ENCODE data around the gene LPIN1. TPM values are rescaled to one million over a fixed set of nuclear protein-coding genes. Genes with fewer than 3 reads are reported as not detected.

Gene LPIN1
- total and polyA plus RNA-seq, 4 donors, result 10.1 to 27.4 (median 13.4) TPM

- Histone ChIP-seq H3K36me3 (ENCODE audit: control insufficient read depth in 4 of 4, insufficient read depth in 3 of 4, low read depth in 1 of 4, low read length in 3 of 4) (no peaks in the 10 kb centered on the region), H3K9me3 (ENCODE audit: control insufficient read depth in 4 of 4, low read length in 3 of 4) (peaks cover 0 to 3% (median 0%) of the 10 kb centered on the region in 4 donors), H3K27me3 (ENCODE audit: control insufficient read depth in 4 of 4, insufficient read depth in 4 of 4, low read length in 3 of 4) (no peaks in the 10 kb centered on the region), H3K9ac (ENCODE audit: low read depth in 1 of 2, low read length in 2 of 2) (no peak overlapping the region), H3K27ac (ENCODE audit: low read depth in 1 of 2, low read length in 2 of 2) (no peak overlapping the region), H3K4me1 (ENCODE audit: control insufficient read depth in 4 of 4, insufficient read depth in 4 of 4, low read length in 3 of 4) (no peaks in the 10 kb centered on the region), H3K4me3 (ENCODE audit: low read depth in 1 of 3, low read length in 3 of 3) (no peak overlapping the region)
- no peak for DNase-seq (ENCODE audit: low spot score)
- 87% methylated on average over 5 of the region's 5 CpGs for WGBS
- TF ChIP-seq MAX (IDR thresholded peaks at IDR 0.05) (no peak), CTCF (IDR thresholded peaks at IDR 0.05; ENCODE audit: low read depth, low read length, missing input control) (no peak), SP1 (IDR thresholded peaks at IDR 0.05) (no peak), YY1 (IDR thresholded peaks at IDR 0.05) (no peak), EGR1 (IDR thresholded peaks at IDR 0.05; ENCODE audit: low read depth in 2 of 2) (no peak), GABPA (IDR thresholded peaks at IDR 0.05 in 1 of 2, conservative IDR thresholded peaks at IDR 0.05 in 1 of 2) (no peak), NR2F2 (IDR thresholded peaks at IDR 0.05) (no peak), ZBTB33 (IDR thresholded peaks at IDR 0.05) (no peak), RAD21 (IDR thresholded peaks at IDR 0.05) (no peak), JUND (IDR thresholded peaks at IDR 0.05) (no peak), TAF1 (conservative IDR thresholded peaks at IDR 0.05) (no peak), FOXA1 (IDR thresholded peaks at IDR 0.05) (no peak), RXRA (IDR thresholded peaks at IDR 0.05) (no peak), REST (IDR thresholded peaks at IDR 0.05) (no peak), HNF4A (conservative IDR thresholded peaks at IDR 0.05) (no peak), HNF4G (IDR thresholded peaks at IDR 0.05) (no peak), FOXA2 (IDR thresholded peaks at IDR 0.05) (no peak)
- TF ChIP-seq, protein P1, sequence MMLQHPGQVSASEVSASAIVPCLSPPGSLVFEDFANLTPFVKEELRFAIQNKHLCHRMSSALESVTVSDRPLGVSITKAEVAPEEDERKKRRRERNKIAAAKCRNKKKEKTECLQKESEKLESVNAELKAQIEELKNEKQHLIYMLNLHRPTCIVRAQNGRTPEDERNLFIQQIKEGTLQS (IDR thresholded peaks at IDR 0.05), result no peak
Observed at GRCh38 chr2:11853197-11853588, 106.8 kb downstream of the LPIN1 start.

All from liver (tissue), 9 donors.